OCI-LY3 (cell line): ENCODE data around the gene PTS.

Experiments used
- H2AFZ ChIP-seq: fragments of 200-600, 300-600 bp; shearing (Covaris generic); 2 replicates; pipeline ENCODE4 v1.6.0; 2014; ENCODE audit warnings: antibody characterized with exemption, low read depth, low read length
- H3K27ac ChIP-seq: fragments of 200-600, 300-600 bp; sonication (generic); 2 replicates; pipeline ENCODE4 v1.5.1; 2014; ENCODE audit warnings: mild to moderate bottlenecking, low read length, moderate library complexity, mixed read lengths
- H3K27me3 ChIP-seq: fragments of 200-600, 300-600 bp; sonication (generic); 2 replicates; pipeline ENCODE4 v1.6.1; 2014; ENCODE audit warnings: low read depth, low read length, mixed read lengths
- H3K36me3 ChIP-seq: fragments of 200-600, 300-600 bp; sonication (generic); replicated peaks from 2 replicates; pipeline ENCODE3; 2014; ENCODE audit warnings: low read depth, low read length, mixed read lengths
- H3K4me1 ChIP-seq: fragments of 300-600, 200-600 bp; sonication (generic); 2 replicates; pipeline ENCODE4 v1.6.1; 2014; ENCODE audit warnings: low read length, mixed read lengths
- H3K4me2 ChIP-seq: fragments of 200-600, 300-600 bp; sonication (generic); 2 replicates; pipeline ENCODE4 v1.6.1; 2014; ENCODE audit warnings: low read length, mixed read lengths
- H3K4me3 ChIP-seq: fragments of 300-600, 200-600 bp; sonication (generic); 2 replicates; pipeline ENCODE4 v1.5.1; 2014; ENCODE audit warnings: antibody characterized with exemption, mild to moderate bottlenecking, low read length, moderate library complexity
- H3K79me2 ChIP-seq: fragments of 300-600, 200-600 bp; shearing (Covaris generic); 2 replicates; pipeline ENCODE4 v1.6.1; 2014; ENCODE audit warnings: mild to moderate bottlenecking, low read length, mixed read lengths
- H3K9ac ChIP-seq: fragments of 300-600, 200-600 bp; shearing (Covaris generic); 2 replicates; pipeline ENCODE4 v1.6.0; 2014; ENCODE audit warnings: mild to moderate bottlenecking, low read length, moderate library complexity
- H3K9me3 ChIP-seq: fragments of 200-600, 300-600 bp; shearing (Covaris generic); 2 replicates; pipeline ENCODE4 v1.6.1; 2014; ENCODE audit warnings: low read length, mixed read lengths; ENCODE audit not compliant: insufficient read depth
- H4K20me1 ChIP-seq: fragments of 200-600, 300-600 bp; sonication (generic); 2 replicates; pipeline ENCODE4 v1.6.1; 2016; ENCODE audit warnings: low read length, mixed read lengths; ENCODE audit not compliant: insufficient read depth
- EZH2phosphoT487 ChIP-seq: fragments of 200-600 bp; shearing (Covaris generic); IDR thresholded peaks from 2 replicates; pipeline ENCODE4 v1.6.1; 2018; ENCODE audit warnings: antibody characterized with exemption, mixed run types, low read depth
- TF ChIP-seq, protein P1 (sequence below): fragments of 200-600, 300-600 bp; sonication (generic); IDR thresholded peaks from 2 replicates; pipeline ENCODE4 v1.5.1; 2014; ENCODE audit warnings: antibody characterized with exemption, low read length, low read depth

Gene PTS

DNA sequence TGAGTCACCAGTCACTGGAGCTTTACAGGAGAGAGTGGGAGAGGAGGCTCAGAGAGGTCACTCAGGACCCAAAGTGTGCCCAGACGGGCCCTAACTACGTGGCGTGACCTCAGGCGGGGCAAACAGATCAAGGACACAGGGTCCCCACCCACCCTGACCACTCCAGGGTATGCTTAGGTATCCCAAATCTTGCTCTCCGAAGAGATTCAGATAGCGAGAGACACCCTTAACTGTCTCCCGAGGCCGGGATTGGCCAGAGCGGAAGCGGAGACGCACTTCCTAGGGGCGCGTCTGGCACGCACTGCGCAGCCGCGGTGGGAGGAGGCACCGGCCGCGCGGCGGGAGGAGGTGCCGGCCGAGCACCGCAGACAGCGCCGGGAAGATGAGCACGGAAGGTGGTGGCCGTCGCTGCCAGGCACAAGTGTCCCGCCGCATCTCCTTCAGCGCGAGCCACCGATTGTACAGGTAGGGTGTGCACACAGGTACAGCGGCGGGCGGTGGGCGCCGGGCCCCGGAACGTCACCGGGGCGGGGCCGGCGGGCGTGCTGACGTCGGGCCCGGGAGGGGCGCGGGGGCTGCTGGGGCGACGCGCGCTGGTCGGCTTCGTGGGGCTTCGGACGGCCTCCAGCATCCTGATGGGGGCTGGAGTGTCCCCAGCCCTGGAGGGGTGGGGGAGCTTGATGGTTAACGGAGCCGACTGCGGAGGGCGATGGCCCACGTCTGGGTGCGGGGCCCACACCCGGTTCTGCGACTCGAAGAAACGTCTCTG is at the start of gene PTS:
PTS (plus strand) TSS at position 367 of the 769 bp plus-strand sequence; CDS start at position 383, 16 bp downstream.
- H3K9me3 ChIP-seq, result no peaks in the 10 kb centered on the region
- H3K27ac ChIP-seq, result peak within 1 kb of the TSS; percentile 66
- peak within 1 kb of the TSS; percentile 89 for H2AFZ ChIP-seq
- H3K4me2 ChIP-seq, result peak within 1 kb of the TSS; percentile 91
- H3K4me1 ChIP-seq, result peaks cover 9% of the 10 kb centered on the region
- no peaks in the 10 kb centered on the region for H3K27me3 ChIP-seq
- TF ChIP-seq EZH2phosphoT487, result no peak
- TF ChIP-seq, protein P1, sequence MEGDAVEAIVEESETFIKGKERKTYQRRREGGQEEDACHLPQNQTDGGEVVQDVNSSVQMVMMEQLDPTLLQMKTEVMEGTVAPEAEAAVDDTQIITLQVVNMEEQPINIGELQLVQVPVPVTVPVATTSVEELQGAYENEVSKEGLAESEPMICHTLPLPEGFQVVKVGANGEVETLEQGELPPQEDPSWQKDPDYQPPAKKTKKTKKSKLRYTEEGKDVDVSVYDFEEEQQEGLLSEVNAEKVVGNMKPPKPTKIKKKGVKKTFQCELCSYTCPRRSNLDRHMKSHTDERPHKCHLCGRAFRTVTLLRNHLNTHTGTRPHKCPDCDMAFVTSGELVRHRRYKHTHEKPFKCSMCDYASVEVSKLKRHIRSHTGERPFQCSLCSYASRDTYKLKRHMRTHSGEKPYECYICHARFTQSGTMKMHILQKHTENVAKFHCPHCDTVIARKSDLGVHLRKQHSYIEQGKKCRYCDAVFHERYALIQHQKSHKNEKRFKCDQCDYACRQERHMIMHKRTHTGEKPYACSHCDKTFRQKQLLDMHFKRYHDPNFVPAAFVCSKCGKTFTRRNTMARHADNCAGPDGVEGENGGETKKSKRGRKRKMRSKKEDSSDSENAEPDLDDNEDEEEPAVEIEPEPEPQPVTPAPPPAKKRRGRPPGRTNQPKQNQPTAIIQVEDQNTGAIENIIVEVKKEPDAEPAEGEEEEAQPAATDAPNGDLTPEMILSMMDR, result no peak
- peak within 1 kb of the TSS; percentile 98 for H3K4me3 ChIP-seq
- H3K9ac ChIP-seq, result peak within 1 kb of the TSS; percentile 96
- peaks cover 14% of the 10 kb centered on the region for H3K79me2 ChIP-seq
- H4K20me1 ChIP-seq, result no peaks in the 10 kb centered on the region
- H3K36me3 ChIP-seq, result peaks cover 6% of the 10 kb centered on the region

- peaks cover 35% of the 10 kb centered on the region for H3K4me1 ChIP-seq
These were observed 48.6 kb upstream of the PTS start for GRCh38 chr11:112177589-112177988.

DNA sequence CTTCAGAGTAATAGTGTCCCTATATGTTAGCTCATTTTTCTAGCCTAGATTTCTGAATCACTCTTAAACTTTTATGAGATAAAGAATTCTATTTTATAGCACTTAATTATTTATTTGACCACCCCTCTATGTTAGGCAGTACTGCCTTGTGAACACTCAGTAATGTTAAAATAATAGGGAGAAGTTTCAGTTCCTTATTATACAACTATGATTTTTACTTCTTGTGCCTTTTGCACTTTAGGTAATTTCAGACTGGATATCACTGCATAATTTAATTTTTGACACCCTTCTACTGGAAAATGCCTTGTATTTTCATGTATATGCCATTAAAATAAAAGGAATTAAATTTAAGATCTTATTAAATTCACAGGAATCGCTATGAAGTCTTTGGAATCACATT is 47.8 kb upstream of the PTS start:
- peaks cover 32% of the 10 kb centered on the region for H3K4me1 ChIP-seq
- H3K9me3 ChIP-seq, result no peaks in the 10 kb centered on the region
- no peaks in the 10 kb centered on the region for H3K36me3 ChIP-seq
- no peak overlapping the region for H3K4me3 ChIP-seq
- H3K4me2 ChIP-seq, result no peak overlapping the region
- H2AFZ ChIP-seq, result no peak overlapping the region
- H3K27ac ChIP-seq, result no peak overlapping the region
- TF ChIP-seq EZH2phosphoT487, result no peak
- TF ChIP-seq, protein P1, result no peak
- no peaks in the 10 kb centered on the region for H3K79me2 ChIP-seq
- peaks cover 46% of the 10 kb centered on the region for H3K27me3 ChIP-seq
- no peaks in the 10 kb centered on the region for H4K20me1 ChIP-seq
- no peak overlapping the region for H3K9ac ChIP-seq

More at GRCh38 chr11:112177589-112177988, 48.6 kb upstream of the PTS start:
- Histone ChIP-seq H3K4me3 (no peak overlapping the region), H3K9me3 (no peaks in the 10 kb centered on the region), H3K9ac (no peak overlapping the region), H3K79me2 (no peaks in the 10 kb centered on the region), H3K27me3 (peaks cover 50% of the 10 kb centered on the region), H3K36me3 (no peaks in the 10 kb centered on the region), H3K27ac (no peak overlapping the region), H2AFZ (no peak overlapping the region), H4K20me1 (no peaks in the 10 kb centered on the region), H3K4me2 (no peak overlapping the region)
- no peak for TF ChIP-seq EZH2phosphoT487
- TF ChIP-seq, protein P1, result no peak

- peaks cover 32% of the 10 kb centered on the region for H3K4me1 ChIP-seq
- H3K27me3 ChIP-seq, result peaks cover 43% of the 10 kb centered on the region
- no peak overlapping the region for H3K27ac ChIP-seq
- no peak for TF ChIP-seq EZH2phosphoT487
- TF ChIP-seq, protein P1, result no peak
- H3K79me2 ChIP-seq, result no peaks in the 10 kb centered on the region
- no peak overlapping the region for H3K9ac ChIP-seq
- H3K36me3 ChIP-seq, result no peaks in the 10 kb centered on the region
- no peak overlapping the region for H3K4me3 ChIP-seq
- H4K20me1 ChIP-seq, result no peaks in the 10 kb centered on the region
- no peak overlapping the region for H2AFZ ChIP-seq
- H3K4me2 ChIP-seq, result peak overlapping the region; percentile 13; the same call in 1 of the 2 replicates
- no peaks in the 10 kb centered on the region for H3K9me3 ChIP-seq
These were observed 47.3 kb upstream of the PTS start for GRCh38 chr11:112178936-112179335.
